Hepatocyte (in vitro differentiated cells): ENCODE results near the gene IL20RA. TPM values are rescaled to one million over a fixed set of nuclear protein-coding genes. Genes with fewer than 3 reads are reported as not detected.

Source experiments
- DNase-seq: peaks from one replicate; pipeline ENCODE4 v3.0.0-alpha.2; 2016; ENCODE audit warnings: low spot score
- H2AFZ ChIP-seq: fragments of 200-600 bp; sonication (generic); 2 replicates; pipeline ENCODE4 v1.6.0; 2016; ENCODE audit warnings: antibody characterized with exemption, mild to moderate bottlenecking
- H3K27ac ChIP-seq: fragments of 200-600 bp; sonication (generic); 2 replicates; pipeline ENCODE4 v1.5.1; 2016; ENCODE audit warnings: mild to moderate bottlenecking
- H3K27me3 ChIP-seq: fragments of 200-600 bp; sonication (generic); 2 replicates; pipeline ENCODE4 v1.6.1; 2016
- H3K36me3 ChIP-seq: fragments of 200-600 bp; sonication (generic); replicated peaks from 2 replicates; pipeline ENCODE4 v1.5.1; 2016; ENCODE audit warnings: low read depth; ENCODE audit not compliant: insufficient read depth
- H3K4me1 ChIP-seq: fragments of 200-600 bp; sonication (generic); 2 replicates; pipeline ENCODE4 v1.5.1; 2016; ENCODE audit warnings: mild to moderate bottlenecking, moderate library complexity; ENCODE audit not compliant: insufficient read depth
- H3K4me2 ChIP-seq: fragments of 200-600 bp; sonication (generic); 2 replicates; pipeline ENCODE4 v1.6.0; 2016
- H3K4me3 ChIP-seq: fragments of 200-600 bp; sonication (generic); 2 replicates; pipeline ENCODE4 v1.5.1; 2016; ENCODE audit warnings: mild to moderate bottlenecking
- H3K79me2 ChIP-seq: fragments of 200-600 bp; sonication (generic); 2 replicates; pipeline ENCODE4 v1.6.0; 2017; ENCODE audit warnings: mild to moderate bottlenecking
- H3K9me2 ChIP-seq: fragments of 200-600 bp; sonication (generic); replicated peaks from 2 replicates; pipeline ENCODE4 v1.6.0; 2017; ENCODE audit warnings: mild to moderate bottlenecking; ENCODE audit not compliant: insufficient read depth
- H3K9me3 ChIP-seq: fragments of 200-600 bp; sonication (generic); 2 replicates; pipeline ENCODE4 v1.5.1; 2016; ENCODE audit warnings: low read depth, mild to moderate bottlenecking
- H4K20me1 ChIP-seq: fragments of 200-600 bp; sonication (generic); 2 replicates; pipeline ENCODE4 v1.6.0; 2016; ENCODE audit warnings: mild to moderate bottlenecking; ENCODE audit not compliant: insufficient read depth, poor library complexity, severe bottlenecking
- EZH2 ChIP-seq: fragments of 200-600 bp; sonication (generic); IDR thresholded peaks from 2 replicates; pipeline ENCODE4 v1.6.1; 2016; ENCODE audit warnings: antibody characterized with exemption, mild to moderate bottlenecking, borderline replicate concordance
- EZH2phosphoT487 ChIP-seq: fragments of 200-600 bp; sonication (generic); IDR thresholded peaks from one replicate; pipeline ENCODE4 v1.6.1; 2018; ENCODE audit warnings: antibody characterized with exemption, mild to moderate bottlenecking, low read depth, moderate library complexity; ENCODE audit not compliant: unreplicated experiment, severe bottlenecking
- WGBS: methylation state at CpG from one replicate; pipeline ENCODE4 v1.1.6; 2016; ENCODE audit warnings: low lambda C conversion rate; ENCODE audit errors: missing lambda C conversion rate; 5-methylcytosine and 5-hydroxymethylcytosine counted together
- polyA plus RNA-seq: library from polyadenylated mRNA; unstranded; fragments of >200 nt; fragmentation: Nextera tagmentation; extraction: Ambion mirVana; gene quantifications from 2 replicates; pipeline ENCODE4 v1.2.1, GENCODE V29; 2016
- total RNA-seq: library from RNA; depleted of rRNA; stranded (reverse); fragments of >200 nt; gene quantifications from 2 replicates; pipeline ENCODE4 v1.2.3, GENCODE V29; 2014
- TF ChIP-seq, protein P1 (sequence below): fragments of 200-600 bp; sonication (generic); IDR thresholded peaks from 2 replicates; pipeline ENCODE4 v1.5.1; 2016; ENCODE audit warnings: antibody characterized with exemption, mild to moderate bottlenecking; ENCODE audit not compliant: poor library complexity

IL20RA gene
- total and polyA plus RNA-seq, 2 experiments from 2014 or later: 0.52 to 0.63 TPM

DNA sequence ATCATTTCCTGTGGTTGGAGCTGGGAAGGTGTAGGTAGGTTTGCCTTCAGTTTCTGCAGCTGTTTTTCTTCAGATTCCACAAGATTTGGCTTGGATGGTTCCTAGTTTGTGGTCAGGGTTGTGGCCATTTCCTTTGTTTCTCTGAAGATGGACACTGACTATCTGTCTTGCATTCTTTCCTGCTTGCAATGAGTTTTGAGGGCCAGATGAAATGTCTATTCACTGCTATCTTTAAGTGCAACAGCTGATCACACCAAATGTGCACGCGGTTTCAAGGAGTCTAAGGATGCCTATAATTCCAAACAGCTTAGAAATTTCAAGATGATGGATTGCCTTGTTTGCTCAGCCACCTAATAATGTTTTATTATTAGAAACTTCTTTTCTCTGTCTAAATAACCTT, 28.4 kb downstream of the IL20RA start:
- Histone ChIP-seq H3K4me1 (no peaks in the 10 kb centered on the region), H3K4me3 (no peak overlapping the region), H3K9me2 (no peaks in the 10 kb centered on the region), H3K9me3 (no peaks in the 10 kb centered on the region), H3K27ac (no peak overlapping the region), H3K36me3 (no peaks in the 10 kb centered on the region), H4K20me1 (no peaks in the 10 kb centered on the region), H3K27me3 (no peaks in the 10 kb centered on the region), H3K79me2 (no peaks in the 10 kb centered on the region), H2AFZ (no peak overlapping the region), H3K4me2 (no peak overlapping the region)
- DNase-seq: no peak
- 43% methylated on average over 2 of the region's 2 CpGs for WGBS
- TF ChIP-seq, protein P1, sequence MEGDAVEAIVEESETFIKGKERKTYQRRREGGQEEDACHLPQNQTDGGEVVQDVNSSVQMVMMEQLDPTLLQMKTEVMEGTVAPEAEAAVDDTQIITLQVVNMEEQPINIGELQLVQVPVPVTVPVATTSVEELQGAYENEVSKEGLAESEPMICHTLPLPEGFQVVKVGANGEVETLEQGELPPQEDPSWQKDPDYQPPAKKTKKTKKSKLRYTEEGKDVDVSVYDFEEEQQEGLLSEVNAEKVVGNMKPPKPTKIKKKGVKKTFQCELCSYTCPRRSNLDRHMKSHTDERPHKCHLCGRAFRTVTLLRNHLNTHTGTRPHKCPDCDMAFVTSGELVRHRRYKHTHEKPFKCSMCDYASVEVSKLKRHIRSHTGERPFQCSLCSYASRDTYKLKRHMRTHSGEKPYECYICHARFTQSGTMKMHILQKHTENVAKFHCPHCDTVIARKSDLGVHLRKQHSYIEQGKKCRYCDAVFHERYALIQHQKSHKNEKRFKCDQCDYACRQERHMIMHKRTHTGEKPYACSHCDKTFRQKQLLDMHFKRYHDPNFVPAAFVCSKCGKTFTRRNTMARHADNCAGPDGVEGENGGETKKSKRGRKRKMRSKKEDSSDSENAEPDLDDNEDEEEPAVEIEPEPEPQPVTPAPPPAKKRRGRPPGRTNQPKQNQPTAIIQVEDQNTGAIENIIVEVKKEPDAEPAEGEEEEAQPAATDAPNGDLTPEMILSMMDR: no peak
- no peak for TF ChIP-seq EZH2phosphoT487
- TF ChIP-seq EZH2: no peak

DNA sequence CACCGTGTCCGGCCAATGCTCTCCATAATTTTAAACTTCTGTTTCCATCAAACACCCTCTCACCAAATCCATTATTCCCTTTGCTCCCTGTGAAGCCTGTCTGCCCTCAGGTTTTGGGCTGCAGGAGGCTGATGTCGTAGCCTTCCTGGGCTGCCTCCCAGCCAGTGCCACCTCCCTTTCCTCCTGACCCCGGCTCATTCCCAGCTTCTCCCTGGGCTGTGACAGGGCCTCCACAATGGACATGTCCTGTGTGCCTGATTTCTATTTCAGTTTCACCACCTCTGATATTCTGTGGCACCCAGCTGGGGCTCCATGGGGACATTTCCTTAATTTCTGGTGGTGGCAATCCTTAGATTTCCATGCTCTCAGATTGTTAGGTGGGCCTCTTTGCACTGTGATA, 28.8 kb downstream of the IL20RA start:
- WGBS: 74% methylated on average over 4 of the region's 4 CpGs
- no peaks in the 10 kb centered on the region for H3K9me3 ChIP-seq
- H3K27ac ChIP-seq: no peak overlapping the region
- no peaks in the 10 kb centered on the region for H3K36me3 ChIP-seq
- no peaks in the 10 kb centered on the region for H3K4me1 ChIP-seq
- H4K20me1 ChIP-seq: no peaks in the 10 kb centered on the region
- H3K4me3 ChIP-seq: no peak overlapping the region
- H3K27me3 ChIP-seq: no peaks in the 10 kb centered on the region
- H2AFZ ChIP-seq: no peak overlapping the region
- DNase-seq: no peak
- no peak overlapping the region for H3K4me2 ChIP-seq
- H3K9me2 ChIP-seq: no peaks in the 10 kb centered on the region
- H3K79me2 ChIP-seq: no peaks in the 10 kb centered on the region
- TF ChIP-seq EZH2phosphoT487: no peak
- no peak for TF ChIP-seq EZH2
- TF ChIP-seq, protein P1: no peak

DNA sequence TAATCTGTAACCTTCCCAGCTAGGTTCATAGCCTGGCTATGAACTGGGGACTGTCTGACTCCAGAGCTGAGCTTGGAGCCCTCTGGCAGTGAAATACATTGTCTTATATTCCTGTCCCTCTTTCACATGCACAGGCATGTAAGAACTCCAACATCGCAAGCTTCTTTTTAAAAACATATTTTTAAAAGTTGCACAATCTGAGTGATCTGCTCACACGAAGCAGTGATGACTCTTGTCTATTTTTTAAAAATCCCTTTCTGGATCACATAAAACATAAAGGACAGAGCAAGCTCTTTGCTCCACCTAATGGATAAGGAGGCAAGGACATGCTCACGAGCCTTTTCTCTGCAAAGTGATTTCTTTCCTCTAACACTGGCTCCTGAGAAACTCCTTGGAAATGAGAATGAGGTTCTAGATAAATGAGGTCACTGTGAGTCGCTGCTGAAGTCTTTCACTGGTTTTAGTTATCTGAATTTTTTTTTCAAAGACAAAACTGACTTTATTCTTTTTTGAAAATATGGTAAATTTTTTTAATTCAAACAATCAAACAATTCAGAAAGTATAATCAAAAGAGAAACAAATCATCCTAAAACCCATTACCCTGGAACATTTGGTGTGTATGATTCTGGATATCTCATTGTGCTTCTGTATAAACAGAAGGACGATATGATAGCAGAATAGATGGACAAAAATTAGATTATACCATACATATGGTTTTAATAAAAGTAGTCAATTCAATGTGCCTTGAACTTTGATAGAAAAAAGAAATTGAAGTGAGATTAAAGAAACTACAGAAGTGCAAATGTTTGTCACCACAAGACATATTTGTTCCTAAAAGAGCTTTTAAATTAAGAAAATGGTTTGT, 30.8 kb downstream of the IL20RA start:
- Histone ChIP-seq H3K9me2 (no peaks in the 10 kb centered on the region), H3K79me2 (no peaks in the 10 kb centered on the region), H3K36me3 (no peaks in the 10 kb centered on the region), H3K4me3 (no peak overlapping the region), H3K4me2 (no peak overlapping the region), H3K27me3 (no peaks in the 10 kb centered on the region), H3K4me1 (no peaks in the 10 kb centered on the region), H3K27ac (no peak overlapping the region), H4K20me1 (no peaks in the 10 kb centered on the region), H2AFZ (no peak overlapping the region), H3K9me3 (no peaks in the 10 kb centered on the region)
- peak; percentile 66 for DNase-seq
- TF ChIP-seq, protein P1: peak; percentile 77
- TF ChIP-seq EZH2: no peak
- no peak for TF ChIP-seq EZH2phosphoT487
- WGBS: 27% methylated on average over 5 of the region's 5 CpGs
